SK-N-SH (cell line): ENCODE measurements around the gene PLEKHA8. TPM values are rescaled to one million over a fixed set of nuclear protein-coding genes. Genes with fewer than 3 reads are reported as not detected.

ENCODE experiments used
- CTCF ChIA-PET: fragments of 300-600, 350-600 bp; formaldehyde crosslinking; extraction: SDS; loops from one replicate; lab custom pipeline; 2021; lab: Yijun Ruan, JAX
- POLR2A ChIA-PET: fragments of 350-600 bp; sonication (Branson Sonifier 250); formaldehyde crosslinking; extraction: SDS; loops from one replicate; lab custom pipeline; 2020; ENCODE audit warnings: antibody characterized with exemption, inconsistent platforms; lab: Yijun Ruan, JAX
- DNase-seq: peaks from one replicate; pipeline ENCODE4 v3.0.0; 2012
- H2AFZ ChIP-seq: fragments of 200-600 bp; sonication (generic); 2 replicates; pipeline ENCODE4 v1.8.1; 2016; ENCODE audit warnings: antibody characterized with exemption, mild to moderate bottlenecking, low read depth
- H3F3A ChIP-seq: fragments of 200-600 bp; sonication (generic); replicated peaks from 2 replicates; pipeline ENCODE3; 2016; ENCODE audit warnings: antibody characterized with exemption, mild to moderate bottlenecking; ENCODE audit not compliant: insufficient read depth
- H3K27ac ChIP-seq, 2 experiments: fragments of 200-500 bp in 1 of 2; fragments of 200-600 bp in 1 of 2; sonication (Bioruptor generic) in 1 of 2; sonication (generic), shearing (Covaris generic) in 1 of 2; 2 replicates each; pipeline versions ENCODE4 v1.5.1 to v1.6.1; 2014 to 2016; ENCODE audit warnings: low read depth in 2 of 2, inconsistent platforms in 1 of 2, low read length in 1 of 2, mild to moderate bottlenecking in 1 of 2, mixed read lengths in 1 of 2
- H3K27me3 ChIP-seq: fragments of 200-600 bp; sonication (generic), shearing (Covaris generic); 2 replicates; pipeline ENCODE4 v1.6.1; 2016; ENCODE audit warnings: mixed run types; ENCODE audit not compliant: insufficient read depth
- H3K36me3 ChIP-seq, 2 experiments: fragments of 200-500 bp in 1 of 2; fragments of 200-600 bp in 1 of 2; sonication (Bioruptor generic) in 1 of 2; sonication (generic) in 1 of 2; replicated peaks in 1 of 2; 2 replicates each; pipeline versions ENCODE3 to v1.5.1; 2014 to 2016; ENCODE audit warnings: low read length in 1 of 2, mild to moderate bottlenecking in 1 of 2; ENCODE audit not compliant: insufficient read depth in 2 of 2, control insufficient read depth in 1 of 2
- H3K4me1 ChIP-seq, 2 experiments: fragments of 200-500 bp in 1 of 2; fragments of 200-600 bp in 1 of 2; sonication (Bioruptor generic) in 1 of 2; sonication (generic), shearing (Covaris generic) in 1 of 2; 2 replicates each; pipeline versions ENCODE4 v1.5.1 to v1.6.1; 2014 to 2016; ENCODE audit warnings: low read depth in 1 of 2, low read length in 1 of 2, mixed run types in 1 of 2; ENCODE audit not compliant: insufficient read depth in 2 of 2, control insufficient read depth in 1 of 2
- H3K4me2 ChIP-seq: fragments of 200-600 bp; sonication (generic), shearing (Covaris generic); 2 replicates; pipeline ENCODE4 v1.6.1; 2017; ENCODE audit warnings: mixed run types
- H3K4me3 ChIP-seq, 2 experiments: fragments of 200-500 bp in 1 of 2; fragments of 200-600 bp in 1 of 2; sonication (Bioruptor generic) in 1 of 2; sonication (generic), shearing (Covaris generic) in 1 of 2; 2 replicates each; pipeline versions ENCODE4 v1.5.1 to v1.8.1; 2014 to 2016; ENCODE audit warnings: low read depth in 2 of 2, inconsistent platforms in 1 of 2, low read length in 1 of 2, mild to moderate bottlenecking in 1 of 2, mixed read lengths in 1 of 2, moderate library complexity in 1 of 2
- H3K79me2 ChIP-seq: fragments of 200-600 bp; sonication (generic); 2 replicates; pipeline ENCODE4 v1.8.1; 2017; ENCODE audit warnings: mild to moderate bottlenecking; ENCODE audit not compliant: insufficient read depth
- H3K9ac ChIP-seq: fragments of 200-600 bp; sonication (generic); 2 replicates; pipeline ENCODE4 v1.6.1; 2017; ENCODE audit warnings: mixed run types
- H3K9me2 ChIP-seq: fragments of 200-600 bp; sonication (generic); 2 replicates; pipeline ENCODE4 v1.6.1; 2017; ENCODE audit warnings: mixed run types
- H3K9me3 ChIP-seq: fragments of 200-600 bp; sonication (generic); 2 replicates; pipeline ENCODE4 v1.6.1; 2017; ENCODE audit warnings: mixed run types, mild to moderate bottlenecking, moderate library complexity
- H4K20me1 ChIP-seq: fragments of 200-600 bp; sonication (generic); 2 replicates; pipeline ENCODE4 v1.6.1; 2017; ENCODE audit warnings: mild to moderate bottlenecking, mixed run types; ENCODE audit not compliant: insufficient read depth
- CHD2 ChIP-seq: fragments of 150-350 bp; IDR thresholded peaks from 2 replicates; pipeline ENCODE4 v1.6.1; 2018; ENCODE audit warnings: low read length; ENCODE audit not compliant: partially characterized antibody
- ELF1 ChIP-seq: IDR thresholded peaks from 2 replicates; pipeline ENCODE4 v1.4.0; 2012
- GABPA ChIP-seq: IDR thresholded peaks from 2 replicates; pipeline ENCODE4 v1.4.0; 2012; ENCODE audit warnings: low read depth, mild to moderate bottlenecking
- IRF3 ChIP-seq: fragments of 150-350 bp; IDR thresholded peaks from 2 replicates; pipeline ENCODE4 v1.6.1; 2016; ENCODE audit warnings: mild to moderate bottlenecking, low read depth, low read length
- JUND ChIP-seq: IDR thresholded peaks from 2 replicates; pipeline ENCODE4 v1.4.0; 2012
- MXI1 ChIP-seq: IDR thresholded peaks from 2 replicates; pipeline ENCODE4 v1.6.1; 2012; ENCODE audit warnings: mild to moderate bottlenecking, low read depth, low read length, improper control_type of control experiment
- NFIC ChIP-seq: IDR thresholded peaks from 2 replicates; pipeline ENCODE4 v1.4.0; 2012; ENCODE audit warnings: borderline replicate concordance
- NRF1 ChIP-seq: IDR thresholded peaks from 2 replicates; pipeline ENCODE4 v1.6.1; 2012; ENCODE audit warnings: low read depth, mild to moderate bottlenecking, low read length
- PBX3 ChIP-seq: IDR thresholded peaks from 2 replicates; pipeline ENCODE4; 2012
- RAD21 ChIP-seq: IDR thresholded peaks from 2 replicates; pipeline ENCODE4 v1.6.1; 2012; ENCODE audit warnings: mild to moderate bottlenecking, low read length
- RCOR1 ChIP-seq: fragments of 150-350 bp; IDR thresholded peaks from 2 replicates; pipeline ENCODE4 v1.6.1; 2017; ENCODE audit warnings: antibody characterized with exemption, low read length
- RFX5 ChIP-seq: IDR thresholded peaks from 2 replicates; pipeline ENCODE4 v1.6.1; 2012; ENCODE audit warnings: mild to moderate bottlenecking, improper control_type of control experiment, low read length
- SIN3A ChIP-seq: IDR thresholded peaks from 2 replicates; pipeline ENCODE4 v1.6.1; 2012; ENCODE audit warnings: low read depth, mild to moderate bottlenecking, low read length, moderate library complexity, borderline replicate concordance
- SMC3 ChIP-seq: IDR thresholded peaks from 2 replicates; pipeline ENCODE4 v1.6.1; 2012; ENCODE audit warnings: low read depth, low read length, improper control_type of control experiment
- TAF1 ChIP-seq: IDR thresholded peaks from 2 replicates; pipeline ENCODE4 v1.6.1; 2012; ENCODE audit warnings: low read depth, mild to moderate bottlenecking, low read length, moderate library complexity, borderline replicate concordance
- TCF12 ChIP-seq: IDR thresholded peaks from 2 replicates; pipeline ENCODE4 v1.4.0; 2012
- TEAD4 ChIP-seq: IDR thresholded peaks from 2 replicates; pipeline ENCODE4 v1.4.0; 2012; ENCODE audit warnings: mild to moderate bottlenecking, borderline replicate concordance; ENCODE audit not compliant: insufficient read depth
- USF2 ChIP-seq: fragments of 150-350 bp; IDR thresholded peaks from 2 replicates; pipeline ENCODE4 v1.6.1; 2017; ENCODE audit warnings: antibody characterized with exemption, low read length, low read depth, borderline replicate concordance
- YY1 ChIP-seq: IDR thresholded peaks from 2 replicates; pipeline ENCODE4 v1.4.0; 2012; ENCODE audit warnings: low read depth, mild to moderate bottlenecking
- WGBS: methylation state at CpG from one replicate; pipeline ENCODE4 v1.1.6; 2017; ENCODE audit warnings: low lambda C conversion rate; 5-methylcytosine and 5-hydroxymethylcytosine counted together
- polyA plus RNA-seq, 3 experiments: library from polyadenylated mRNA; depleted of rRNA; stranded (reverse); fragments of >200 nt; gene quantifications; 2 replicates each; pipeline ENCODE4 v1.2.3, GENCODE V29; 2012

Gene PLEKHA8
- polyA plus RNA-seq, 1 of the 3 experiments (the other 2 are of a cell fraction) = 4.9 TPM

- peaks cover 20% of the 10 kb centered on the region; the same call in 1 of the 2 replicates for H3K79me2 ChIP-seq
- H2AFZ ChIP-seq = no peak overlapping the region
- no peak overlapping the region for H3K9ac ChIP-seq
- H3F3A ChIP-seq = peaks cover 5% of the 10 kb centered on the region
- H3K9me2 ChIP-seq = no peaks in the 10 kb centered on the region
- H3K4me3 ChIP-seq = no peak overlapping the region
- H3K27me3 ChIP-seq = no peaks in the 10 kb centered on the region
- no peak overlapping the region for H3K4me2 ChIP-seq
- CTCF ChIA-PET = interaction anchor here (0.9 to 2.6 kb wide), 4 partner anchors 12 to 416 kb away, joined by 3 to 12 read pairs (median 5); no protein-coding TSS in a partner anchor
- WGBS = 94% methylated on average over 2 of the region's 2 CpGs
- POLR2A ChIA-PET = no interaction called here
- H3K36me3 ChIP-seq = peaks cover 14 to 25% of the 10 kb centered on the region in 2 experiments
- no peaks in the 10 kb centered on the region for H4K20me1 ChIP-seq
- peaks cover 3 to 29% of the 10 kb centered on the region in 2 experiments for H3K4me1 ChIP-seq
- H3K9me3 ChIP-seq = no peaks in the 10 kb centered on the region
- no peak overlapping the region for H3K27ac ChIP-seq
- no peak for DNase-seq
- TF ChIP-seq TEAD4 = no peak
Measured at GRCh38 chr7:30147785-30148184, 119.6 kb downstream of the PLEKHA8 start.

GRCh38 chr7:30148426-30148825 is 120.2 kb downstream of the PLEKHA8 start:
- CTCF ChIA-PET = interaction anchor here (0.7 to 1.0 kb wide), 3 partner anchors 16 to 28 kb away, joined by 3 read pairs; no protein-coding TSS in a partner anchor
- no peak overlapping the region for H3K4me3 ChIP-seq
- no peak overlapping the region for H3K27ac ChIP-seq
- no peaks in the 10 kb centered on the region for H3F3A ChIP-seq
- H2AFZ ChIP-seq = no peak overlapping the region
- no peaks in the 10 kb centered on the region for H3K9me2 ChIP-seq
- no peak overlapping the region for H3K4me2 ChIP-seq
- H3K36me3 ChIP-seq = peaks cover 18 to 25% of the 10 kb centered on the region in 2 experiments
- POLR2A ChIA-PET = no interaction called here
- no peak overlapping the region for H3K9ac ChIP-seq
- H3K27me3 ChIP-seq = no peaks in the 10 kb centered on the region
- TF ChIP-seq RFX5 (no peak), GABPA (no peak), SIN3A (no peak), CHD2 (no peak), NRF1 (no peak), TEAD4 (no peak), JUND (no peak), TAF1 (no peak), YY1 (no peak), MXI1 (no peak), ELF1 (no peak), IRF3 (no peak), TCF12 (no peak), PBX3 (no peak), RCOR1 (no peak), RAD21 (no peak), SMC3 (no peak), USF2 (no peak), NFIC (no peak)
- peaks cover 20% of the 10 kb centered on the region; the same call in 1 of the 2 replicates for H3K79me2 ChIP-seq
- WGBS = 98% methylated on average over 5 of the region's 5 CpGs
- no peaks in the 10 kb centered on the region for H3K9me3 ChIP-seq
- DNase-seq = no peak
- no peaks in the 10 kb centered on the region for H4K20me1 ChIP-seq
- H3K4me1 ChIP-seq = peaks cover 0 to 25% of the 10 kb centered on the region in 2 experiments; a peak in 2 of 4 replicates
